Kidney epithelial cell (primary cell): ENCODE results near the gene NEUROD6. TPM values are rescaled to one million over a fixed set of nuclear protein-coding genes. Genes with fewer than 3 reads are reported as not detected.
A peak's percentile ranks its signal among the peaks of the same experiment; 100 is the strongest.

Experiments
- DNase-seq: peaks from one replicate; pipeline ENCODE4 v3.0.0-alpha.2; 2010; ENCODE audit warnings: low read depth
- H3K27me3 ChIP-seq: 2 replicates; pipeline ENCODE4 v1.6.0; 2011; ENCODE audit warnings: low read length; ENCODE audit not compliant: control insufficient read depth, insufficient read depth
- H3K36me3 ChIP-seq: 2 replicates; pipeline ENCODE4 v1.5.1; 2011; ENCODE audit warnings: low read length; ENCODE audit not compliant: control insufficient read depth, insufficient read depth
- H3K4me3 ChIP-seq: 2 replicates; pipeline ENCODE4 v1.5.1; 2011; ENCODE audit warnings: low read depth, mild to moderate bottlenecking, control low read depth, low read length
- total RNA-seq: library from RNA; depleted of rRNA; stranded (reverse); fragments of >200 nt; gene quantifications from 2 replicates; pipeline ENCODE4 v1.2.3, GENCODE V29; 2015
- TF ChIP-seq, protein P1 (sequence below): IDR thresholded peaks from 2 replicates; pipeline ENCODE4 v1.5.1; 2011; ENCODE audit warnings: mild to moderate bottlenecking, moderate library complexity, low read length, control low read depth, inconsistent platforms; ENCODE audit not compliant: insufficient read depth, poor library complexity, severe bottlenecking

Gene NEUROD6
- total RNA-seq, 1 donor from 2014 or later: not detected

DNA sequence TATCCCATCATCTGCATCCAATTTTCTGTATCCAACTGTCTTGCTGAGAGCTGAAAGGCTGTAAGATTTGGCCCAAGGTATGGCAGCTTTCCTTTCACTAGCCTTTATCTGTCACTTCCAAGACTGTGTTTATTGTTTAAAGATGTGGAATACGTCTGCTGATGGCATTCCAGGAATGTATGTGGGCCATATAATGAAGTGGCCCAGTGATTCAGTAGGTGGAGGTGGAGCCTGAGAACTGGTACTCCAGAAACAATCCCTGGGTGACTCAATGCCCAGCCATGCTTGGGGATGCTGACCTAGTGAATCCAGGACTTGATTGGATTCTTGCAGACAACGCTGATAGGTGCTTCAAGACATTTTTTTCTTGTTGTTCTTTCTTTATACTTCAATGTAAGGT lies 13.5 kb downstream of the NEUROD6 start:
- DNase-seq: peak; percentile 65
- H3K27me3 ChIP-seq: no peaks in the 10 kb centered on the region

DNA sequence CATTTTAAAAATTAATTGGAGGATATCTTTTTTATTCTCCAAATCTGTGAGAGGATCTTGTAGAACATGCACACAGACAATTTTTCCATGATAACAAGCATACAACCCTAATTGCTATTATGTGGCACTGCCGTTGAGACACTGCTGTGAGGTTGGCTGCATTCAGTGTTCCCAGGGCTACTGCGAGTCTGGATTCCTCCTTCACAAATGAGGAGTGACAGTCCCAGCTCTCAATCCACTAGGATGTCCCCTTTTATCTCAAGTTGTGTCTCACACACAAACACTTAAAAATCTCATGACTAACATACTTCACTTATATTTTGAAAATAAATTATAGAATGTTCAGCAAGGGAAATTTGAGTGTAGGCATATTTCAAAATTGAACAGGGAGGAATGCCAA lies 14.1 kb downstream of the NEUROD6 start:
- H3K27me3 ChIP-seq: no peaks in the 10 kb centered on the region
- no peaks in the 10 kb centered on the region for H3K36me3 ChIP-seq
- no peak for DNase-seq
- TF ChIP-seq, protein P1, sequence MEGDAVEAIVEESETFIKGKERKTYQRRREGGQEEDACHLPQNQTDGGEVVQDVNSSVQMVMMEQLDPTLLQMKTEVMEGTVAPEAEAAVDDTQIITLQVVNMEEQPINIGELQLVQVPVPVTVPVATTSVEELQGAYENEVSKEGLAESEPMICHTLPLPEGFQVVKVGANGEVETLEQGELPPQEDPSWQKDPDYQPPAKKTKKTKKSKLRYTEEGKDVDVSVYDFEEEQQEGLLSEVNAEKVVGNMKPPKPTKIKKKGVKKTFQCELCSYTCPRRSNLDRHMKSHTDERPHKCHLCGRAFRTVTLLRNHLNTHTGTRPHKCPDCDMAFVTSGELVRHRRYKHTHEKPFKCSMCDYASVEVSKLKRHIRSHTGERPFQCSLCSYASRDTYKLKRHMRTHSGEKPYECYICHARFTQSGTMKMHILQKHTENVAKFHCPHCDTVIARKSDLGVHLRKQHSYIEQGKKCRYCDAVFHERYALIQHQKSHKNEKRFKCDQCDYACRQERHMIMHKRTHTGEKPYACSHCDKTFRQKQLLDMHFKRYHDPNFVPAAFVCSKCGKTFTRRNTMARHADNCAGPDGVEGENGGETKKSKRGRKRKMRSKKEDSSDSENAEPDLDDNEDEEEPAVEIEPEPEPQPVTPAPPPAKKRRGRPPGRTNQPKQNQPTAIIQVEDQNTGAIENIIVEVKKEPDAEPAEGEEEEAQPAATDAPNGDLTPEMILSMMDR: no peak
- H3K4me3 ChIP-seq: no peak overlapping the region

More for the DNA sequence above, 13.5 kb downstream of the NEUROD6 start:
- Histone ChIP-seq H3K4me3 (no peak overlapping the region), H3K36me3 (no peaks in the 10 kb centered on the region)
- TF ChIP-seq, protein P1: no peak

DNA sequence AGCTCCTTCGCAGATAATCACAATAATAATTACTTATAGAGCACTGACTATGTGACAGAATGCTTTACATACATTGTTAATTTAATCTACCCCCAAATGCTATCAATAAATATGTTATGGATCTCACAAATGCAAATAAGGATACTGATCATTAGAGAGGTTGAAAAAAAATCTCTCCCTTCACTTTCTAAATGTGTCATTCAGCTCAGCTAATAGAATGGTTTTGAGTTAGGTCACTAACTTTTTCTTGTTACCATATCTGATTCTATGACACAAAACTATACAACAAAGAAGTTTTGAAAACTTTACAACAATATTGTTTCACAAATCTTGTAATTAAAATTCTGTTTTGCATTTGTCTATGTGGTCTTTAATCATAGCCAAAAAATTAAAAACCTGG lies 17.4 kb downstream of the NEUROD6 start:
- H3K36me3 ChIP-seq: no peaks in the 10 kb centered on the region
- DNase-seq: no peak
- H3K27me3 ChIP-seq: no peaks in the 10 kb centered on the region
- TF ChIP-seq, protein P1: no peak
- no peak overlapping the region for H3K4me3 ChIP-seq

DNA sequence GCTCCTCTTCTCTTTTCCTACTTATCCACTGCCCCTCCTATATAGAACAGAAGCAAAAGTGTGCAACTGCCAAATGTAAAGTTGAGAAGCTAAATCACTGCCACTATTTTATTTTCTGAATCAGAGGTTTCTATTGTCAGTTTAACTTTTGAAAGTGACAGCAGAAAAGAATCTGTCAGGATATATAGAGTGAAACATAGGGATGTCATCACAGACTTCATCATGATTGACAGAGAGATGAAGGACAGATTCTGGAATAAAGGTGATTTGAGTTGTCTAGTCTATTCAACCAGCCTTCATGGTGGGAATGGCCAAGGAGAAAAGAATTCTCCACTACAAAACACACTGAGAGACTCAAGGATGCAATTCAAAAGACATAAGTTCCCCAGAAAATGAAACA lies 19.9 kb downstream of the NEUROD6 start:
- no peak for DNase-seq
- TF ChIP-seq, protein P1: no peak
- Histone ChIP-seq H3K27me3 (no peaks in the 10 kb centered on the region), H3K36me3 (no peaks in the 10 kb centered on the region), H3K4me3 (no peak overlapping the region)

DNA sequence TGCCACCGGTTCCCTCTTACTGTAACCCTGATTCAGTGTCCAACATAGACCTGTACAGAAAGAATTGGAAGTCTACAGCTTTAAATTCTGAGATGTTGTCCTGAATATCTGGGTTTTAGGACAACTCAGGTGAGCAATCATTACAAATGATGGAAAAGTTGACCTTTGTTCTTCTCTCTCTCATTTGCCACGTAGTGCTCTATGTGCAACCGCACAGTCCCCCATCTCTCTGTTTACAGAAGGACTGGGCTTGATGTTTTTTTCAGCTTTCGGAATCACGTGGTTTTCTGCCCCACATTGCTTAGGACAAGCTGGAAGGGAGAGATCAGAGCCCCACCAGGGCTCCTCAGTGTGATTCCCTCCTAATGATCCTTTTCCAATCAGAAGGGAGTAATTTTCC lies 22.2 kb downstream of the NEUROD6 start:
- H3K27me3 ChIP-seq: no peaks in the 10 kb centered on the region
- DNase-seq: no peak

DNA sequence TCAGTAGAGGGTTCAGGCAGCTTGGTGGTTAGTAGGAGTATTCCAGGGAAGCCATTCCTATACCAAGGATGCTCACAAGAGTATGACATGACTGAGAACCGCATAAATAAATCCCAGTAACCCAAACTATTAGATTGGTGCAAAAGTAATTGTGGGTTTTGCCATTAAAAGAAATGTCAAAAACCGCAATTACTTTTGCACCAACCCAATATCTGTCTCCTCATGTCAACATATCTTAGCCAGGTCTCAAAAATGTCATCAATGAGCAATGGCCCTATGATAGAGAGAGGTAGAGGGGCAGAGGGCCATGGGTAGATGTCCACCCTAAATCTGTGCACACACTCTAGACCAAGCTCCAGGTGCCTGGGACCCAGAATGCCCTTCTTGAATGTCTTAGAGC lies 23.6 kb downstream of the NEUROD6 start:
- no peak overlapping the region for H3K4me3 ChIP-seq
- no peaks in the 10 kb centered on the region for H3K27me3 ChIP-seq
- DNase-seq: no peak
- no peaks in the 10 kb centered on the region for H3K36me3 ChIP-seq
- TF ChIP-seq, protein P1: no peak

More for the DNA sequence above, 22.2 kb downstream of the NEUROD6 start:
- TF ChIP-seq, protein P1: no peak
- Histone ChIP-seq H3K36me3 (no peaks in the 10 kb centered on the region), H3K4me3 (no peak overlapping the region)
